Measurements from ENCODE around the gene OGN.

DNA sequence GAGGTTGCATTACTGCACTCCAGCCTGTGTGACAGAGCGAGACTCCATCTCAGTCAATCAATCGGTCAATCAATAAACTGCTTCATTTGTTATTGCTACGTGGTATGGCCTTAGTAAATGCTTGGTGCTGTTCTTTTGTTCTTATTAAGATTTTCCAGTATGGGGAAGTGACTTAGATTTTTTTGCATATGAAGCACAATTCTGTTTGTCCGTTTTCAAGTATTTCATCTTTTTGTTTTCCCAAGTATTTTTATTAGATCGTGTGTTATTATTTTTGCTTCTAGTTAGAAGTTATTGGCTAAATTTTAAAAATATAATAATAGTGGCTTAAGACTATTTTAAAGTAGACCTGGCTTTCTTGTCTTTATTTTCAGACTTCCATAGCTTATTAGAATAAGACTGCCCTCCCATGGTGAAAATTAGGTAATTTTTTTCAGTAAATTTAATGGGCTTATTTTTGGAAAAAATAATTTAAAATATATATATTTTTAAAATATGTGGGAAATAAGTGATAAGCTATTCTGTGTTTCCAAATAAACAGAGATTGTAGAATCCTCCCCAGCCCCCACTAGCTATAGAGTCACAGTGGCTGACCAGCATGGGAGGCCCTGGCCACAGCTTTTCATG, 34.6 kb upstream of the OGN start:
- TF ChIP-seq EZH2 (optimal IDR thresholded peaks at IDR 0.05; ENCODE audit: low read depth, low read length) = no peak
- TF ChIP-seq, protein P1, sequence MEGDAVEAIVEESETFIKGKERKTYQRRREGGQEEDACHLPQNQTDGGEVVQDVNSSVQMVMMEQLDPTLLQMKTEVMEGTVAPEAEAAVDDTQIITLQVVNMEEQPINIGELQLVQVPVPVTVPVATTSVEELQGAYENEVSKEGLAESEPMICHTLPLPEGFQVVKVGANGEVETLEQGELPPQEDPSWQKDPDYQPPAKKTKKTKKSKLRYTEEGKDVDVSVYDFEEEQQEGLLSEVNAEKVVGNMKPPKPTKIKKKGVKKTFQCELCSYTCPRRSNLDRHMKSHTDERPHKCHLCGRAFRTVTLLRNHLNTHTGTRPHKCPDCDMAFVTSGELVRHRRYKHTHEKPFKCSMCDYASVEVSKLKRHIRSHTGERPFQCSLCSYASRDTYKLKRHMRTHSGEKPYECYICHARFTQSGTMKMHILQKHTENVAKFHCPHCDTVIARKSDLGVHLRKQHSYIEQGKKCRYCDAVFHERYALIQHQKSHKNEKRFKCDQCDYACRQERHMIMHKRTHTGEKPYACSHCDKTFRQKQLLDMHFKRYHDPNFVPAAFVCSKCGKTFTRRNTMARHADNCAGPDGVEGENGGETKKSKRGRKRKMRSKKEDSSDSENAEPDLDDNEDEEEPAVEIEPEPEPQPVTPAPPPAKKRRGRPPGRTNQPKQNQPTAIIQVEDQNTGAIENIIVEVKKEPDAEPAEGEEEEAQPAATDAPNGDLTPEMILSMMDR (IDR thresholded peaks at IDR 0.05; ENCODE audit: low read length) = no peak

Measured in MM.1S (cell line).